H9 (cell line): ENCODE measurements around the gene TP53BP1. TPM values are rescaled to one million over a fixed set of nuclear protein-coding genes. Genes with fewer than 3 reads are reported as not detected.

ENCODE experiments used
- DNase-seq: peaks from one replicate; pipeline ENCODE4 v3.0.0-alpha.2; 2017
- H2AFZ ChIP-seq: one replicate; pipeline ENCODE4 v1.6.1; 2013; ENCODE audit warnings: mild to moderate bottlenecking, low read length, control low read depth, moderate library complexity
- H2AK5ac ChIP-seq: 2 replicates; pipeline ENCODE4 v1.6.1; 2013; ENCODE audit warnings: low read length, control low read depth, mixed read lengths; ENCODE audit not compliant: insufficient read length
- H2BK120ac ChIP-seq: one replicate; pipeline ENCODE4 v1.6.1; 2013; ENCODE audit warnings: low read depth, mild to moderate bottlenecking, low read length, control low read depth, inconsistent platforms; ENCODE audit not compliant: poor library complexity, severe bottlenecking
- H2BK12ac ChIP-seq: 2 replicates; pipeline ENCODE4 v1.6.1; 2013; ENCODE audit warnings: low read length, control low read depth, mixed read lengths, low read depth; ENCODE audit not compliant: insufficient read length
- H2BK15ac ChIP-seq: 2 replicates; pipeline ENCODE4 v1.6.1; 2013; ENCODE audit warnings: low read depth, low read length, control low read depth
- H2BK20ac ChIP-seq: one replicate; pipeline ENCODE4 v1.6.1; 2013; ENCODE audit warnings: low read depth, mild to moderate bottlenecking, low read length, control low read depth, inconsistent platforms; ENCODE audit not compliant: poor library complexity, severe bottlenecking
- H2BK5ac ChIP-seq: 2 replicates; pipeline ENCODE4 v1.6.1; 2013; ENCODE audit warnings: low read length, control low read depth, mixed read lengths; ENCODE audit not compliant: insufficient read length
- H3K14ac ChIP-seq: 2 replicates; pipeline ENCODE4 v1.6.1; 2013; ENCODE audit warnings: low read length, control low read depth; ENCODE audit not compliant: insufficient read depth
- H3K18ac ChIP-seq: 2 replicates; pipeline ENCODE4 v1.6.1; 2013; ENCODE audit warnings: low read depth, mild to moderate bottlenecking, mixed read lengths, low read length, control low read depth; ENCODE audit not compliant: insufficient read length
- H3K23ac ChIP-seq: 2 replicates; pipeline ENCODE4 v1.6.1; 2013; ENCODE audit warnings: low read length, control low read depth, mixed read lengths, low read depth; ENCODE audit not compliant: insufficient read length
- H3K23me2 ChIP-seq: 2 replicates; pipeline ENCODE4 v1.6.1; 2013; ENCODE audit warnings: low read depth, mild to moderate bottlenecking, mixed read lengths, low read length, control low read depth; ENCODE audit not compliant: insufficient read length, poor library complexity, severe bottlenecking
- H3K27ac ChIP-seq: 2 replicates; pipeline ENCODE4 v1.5.1; 2013; ENCODE audit warnings: low read length, control low read depth, mixed read lengths, low read depth; ENCODE audit not compliant: insufficient read length
- H3K27me3 ChIP-seq: 2 replicates; pipeline ENCODE4 v1.6.1; 2013; ENCODE audit warnings: low read length, control low read depth, inconsistent platforms; ENCODE audit not compliant: insufficient read depth
- H3K4ac ChIP-seq: 2 replicates; pipeline ENCODE4 v1.6.1; 2013; ENCODE audit warnings: low read depth, mild to moderate bottlenecking, control low read depth, inconsistent platforms, low read length, moderate library complexity
- H3K4me1 ChIP-seq: 2 replicates; pipeline ENCODE4 v1.6.1; 2013; ENCODE audit warnings: low read length, control low read depth, inconsistent platforms; ENCODE audit not compliant: insufficient read depth
- H3K4me2 ChIP-seq: 2 replicates; pipeline ENCODE4 v1.6.1; 2013; ENCODE audit warnings: low read length, control low read depth, mixed read lengths; ENCODE audit not compliant: insufficient read length, insufficient read depth
- H3K56ac ChIP-seq: 2 replicates; pipeline ENCODE4 v1.6.1; 2013; ENCODE audit warnings: low read depth, mild to moderate bottlenecking, mixed read lengths, low read length, control low read depth; ENCODE audit not compliant: insufficient read length
- H3K79me1 ChIP-seq: 2 replicates; pipeline ENCODE4 v1.6.1; 2013; ENCODE audit warnings: low read depth, mild to moderate bottlenecking, moderate library complexity, low read length, control low read depth, inconsistent platforms; ENCODE audit not compliant: insufficient read depth, poor library complexity, severe bottlenecking
- H3K79me2 ChIP-seq: 2 replicates; pipeline ENCODE4 v1.6.1; 2013; ENCODE audit warnings: low read length, control low read depth, inconsistent platforms; ENCODE audit not compliant: insufficient read depth
- H3K9ac ChIP-seq: 2 replicates; pipeline ENCODE4 v1.6.1; 2013; ENCODE audit warnings: low read length, control low read depth, mixed read lengths; ENCODE audit not compliant: insufficient read length; ENCODE audit errors: extremely low read depth
- H3K9me3 ChIP-seq: one replicate; pipeline ENCODE4 v1.6.1; 2013; ENCODE audit warnings: low read depth, low read length, inconsistent platforms; ENCODE audit not compliant: control insufficient read depth
- H3T11ph ChIP-seq: one replicate; pipeline ENCODE4 v1.6.1; 2013; ENCODE audit warnings: mild to moderate bottlenecking, low read length, control low read depth, inconsistent platforms
- H4K20me1 ChIP-seq: one replicate; pipeline ENCODE4 v1.6.1; 2013; ENCODE audit not compliant: control insufficient read depth, insufficient read length, insufficient read depth
- H4K5ac ChIP-seq: 2 replicates; pipeline ENCODE4 v1.6.1; 2013; ENCODE audit warnings: low read depth, mild to moderate bottlenecking, mixed read lengths, low read length, control low read depth; ENCODE audit not compliant: insufficient read length
- H4K8ac ChIP-seq: replicated peaks from 2 replicates; pipeline ENCODE4 v1.6.1; 2013; ENCODE audit warnings: low read length, control low read depth, mixed read lengths, low read depth; ENCODE audit not compliant: insufficient read length
- H4K91ac ChIP-seq: 2 replicates; pipeline ENCODE4 v1.6.1; 2013; ENCODE audit warnings: low read depth, mild to moderate bottlenecking, moderate library complexity, mixed read lengths, low read length, control low read depth; ENCODE audit not compliant: insufficient read length
- H3K27ac Mint-ChIP-seq, 3 experiments: 2 replicates in 2 of 3; 3 replicates in 1 of 3; pipeline ENCODE4 v1.8.0; 2020 to 2021; ENCODE audit warnings: mixed read lengths in 3 of 3, mild to moderate bottlenecking in 1 of 3, moderate library complexity in 1 of 3
- H3K27me3 Mint-ChIP-seq: 2 replicates; pipeline ENCODE4 v1.8.0; 2021; ENCODE audit warnings: low read depth, mild to moderate bottlenecking, moderate library complexity, mixed read lengths
- H3K36me3 Mint-ChIP-seq, 3 experiments: 2 replicates in 2 of 3; 3 replicates in 1 of 3; pipeline ENCODE4 v1.8.0; 2020 to 2021; ENCODE audit warnings: low read depth in 3 of 3, mixed read lengths in 3 of 3; ENCODE audit not compliant: insufficient read depth in 1 of 3
- H3K4me1 Mint-ChIP-seq, 2 experiments: 2 replicates each; pipeline ENCODE4 v1.8.0; 2020; ENCODE audit warnings: mixed read lengths in 2 of 2
- H3K4me3 Mint-ChIP-seq, 2 experiments: 2 replicates in 1 of 2; 3 replicates in 1 of 2; pipeline ENCODE4 v1.8.0; 2020 to 2021; ENCODE audit warnings: mild to moderate bottlenecking in 2 of 2, mixed read lengths in 2 of 2, moderate library complexity in 1 of 2
- H3K9me3 Mint-ChIP-seq, 2 experiments: 2 replicates in 1 of 2; 3 replicates in 1 of 2; pipeline ENCODE4 v1.8.0; 2020; ENCODE audit warnings: mild to moderate bottlenecking in 2 of 2, mixed read lengths in 2 of 2, moderate library complexity in 1 of 2
- WGBS: extraction: QIAGEN DNeasy Blood & Tissue Kit; methylation state at CpG from one replicate; pipeline ENCODE4 v1.1.7; 2013; ENCODE audit warnings: missing lambda C conversion rate, low lambda C conversion rate, mixed read lengths; ENCODE audit not compliant: insufficient read length; ENCODE audit errors: extremely low coverage; 5-methylcytosine and 5-hydroxymethylcytosine counted together
- total RNA-seq: library from RNA; stranded (reverse); gene quantifications from 2 replicates; pipeline ENCODE4 v1.2.1, GENCODE V29; 2021
- TF ChIP-seq, protein P1 (sequence below): fragments of 200-600 bp; sonication (generic); conservative IDR thresholded peaks from 3 replicates; pipeline ENCODE4 v1.8.0; 2021; ENCODE audit warnings: antibody characterized with exemption, mild to moderate bottlenecking

TP53BP1 gene
- total RNA-seq, 1 experiment from 2014 or later = 81.5 TPM

DNA sequence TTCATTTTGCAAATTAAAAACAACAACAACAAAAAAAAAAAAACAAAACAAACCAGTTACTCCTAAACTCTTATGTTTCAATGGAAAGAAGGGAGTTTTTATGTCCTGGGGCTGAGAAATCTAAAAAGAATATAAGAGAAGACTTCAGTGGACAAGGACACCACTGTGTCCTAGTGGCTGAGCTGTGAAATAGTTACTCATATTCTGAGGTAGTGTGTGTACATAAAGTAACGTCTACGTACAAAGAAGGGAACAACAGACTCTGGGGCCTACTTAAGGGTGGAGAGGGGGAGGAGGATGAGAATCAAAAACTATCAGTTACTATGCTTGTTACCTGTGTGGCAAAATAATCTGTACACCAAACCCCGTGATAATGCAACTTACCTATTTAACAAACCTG is 6.0 kb upstream of the TP53BP1 start:
- WGBS = no CpG with 5 or more reads among the region's 3 CpGs
- Histone ChIP-seq H3K27ac (no peak overlapping the region), H3K56ac (no peak overlapping the region), H3K79me1 (no peaks in the 10 kb centered on the region), H2BK5ac (no peak overlapping the region), H3K27me3 (no peaks in the 10 kb centered on the region), H3K4ac (no peak overlapping the region), H4K8ac (no peak overlapping the region), H2AFZ (no peak overlapping the region), H3K23me2 (no peaks in the 10 kb centered on the region), H4K20me1 (no peaks in the 10 kb centered on the region), H4K91ac (no peak overlapping the region), H4K5ac (no peak overlapping the region), H3K14ac (no peak overlapping the region), H3K9me3 (no peaks in the 10 kb centered on the region), H2BK15ac (no peak overlapping the region), H2BK20ac (no peak overlapping the region), H2AK5ac (no peak overlapping the region), H2BK12ac (no peak overlapping the region), H3K4me2 (no peak overlapping the region), H2BK120ac (no peak overlapping the region), H3K79me2 (no peaks in the 10 kb centered on the region), H3K9ac (no peak overlapping the region), H3T11ph (no peak overlapping the region), H3K4me1 (peaks cover 3% of the 10 kb centered on the region; the same call in 1 of the 2 replicates), H3K18ac (no peak overlapping the region), H3K23ac (no peak overlapping the region)
- no peak overlapping the region for H3K4me3 Mint-ChIP-seq
- TF ChIP-seq, protein P1, sequence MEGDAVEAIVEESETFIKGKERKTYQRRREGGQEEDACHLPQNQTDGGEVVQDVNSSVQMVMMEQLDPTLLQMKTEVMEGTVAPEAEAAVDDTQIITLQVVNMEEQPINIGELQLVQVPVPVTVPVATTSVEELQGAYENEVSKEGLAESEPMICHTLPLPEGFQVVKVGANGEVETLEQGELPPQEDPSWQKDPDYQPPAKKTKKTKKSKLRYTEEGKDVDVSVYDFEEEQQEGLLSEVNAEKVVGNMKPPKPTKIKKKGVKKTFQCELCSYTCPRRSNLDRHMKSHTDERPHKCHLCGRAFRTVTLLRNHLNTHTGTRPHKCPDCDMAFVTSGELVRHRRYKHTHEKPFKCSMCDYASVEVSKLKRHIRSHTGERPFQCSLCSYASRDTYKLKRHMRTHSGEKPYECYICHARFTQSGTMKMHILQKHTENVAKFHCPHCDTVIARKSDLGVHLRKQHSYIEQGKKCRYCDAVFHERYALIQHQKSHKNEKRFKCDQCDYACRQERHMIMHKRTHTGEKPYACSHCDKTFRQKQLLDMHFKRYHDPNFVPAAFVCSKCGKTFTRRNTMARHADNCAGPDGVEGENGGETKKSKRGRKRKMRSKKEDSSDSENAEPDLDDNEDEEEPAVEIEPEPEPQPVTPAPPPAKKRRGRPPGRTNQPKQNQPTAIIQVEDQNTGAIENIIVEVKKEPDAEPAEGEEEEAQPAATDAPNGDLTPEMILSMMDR = no peak
- no peaks in the 10 kb centered on the region for H3K27me3 Mint-ChIP-seq
- no peak for DNase-seq
- no peaks in the 10 kb centered on the region for H3K9me3 Mint-ChIP-seq
- no peak overlapping the region for H3K27ac Mint-ChIP-seq
- H3K4me1 Mint-ChIP-seq = peaks cover under 1 to 3% of the 10 kb centered on the region in 2 experiments; a peak in 3 of 4 replicates
- H3K36me3 Mint-ChIP-seq = no peaks in the 10 kb centered on the region
